ENCODE results near the gene CEP89.
"Not testable (repeated sequence)": the region's sequence is repeated elsewhere in the genome, so short reads cannot be mapped to it uniquely, and the experiment has no call there.

The CEP89 gene

DNA sequence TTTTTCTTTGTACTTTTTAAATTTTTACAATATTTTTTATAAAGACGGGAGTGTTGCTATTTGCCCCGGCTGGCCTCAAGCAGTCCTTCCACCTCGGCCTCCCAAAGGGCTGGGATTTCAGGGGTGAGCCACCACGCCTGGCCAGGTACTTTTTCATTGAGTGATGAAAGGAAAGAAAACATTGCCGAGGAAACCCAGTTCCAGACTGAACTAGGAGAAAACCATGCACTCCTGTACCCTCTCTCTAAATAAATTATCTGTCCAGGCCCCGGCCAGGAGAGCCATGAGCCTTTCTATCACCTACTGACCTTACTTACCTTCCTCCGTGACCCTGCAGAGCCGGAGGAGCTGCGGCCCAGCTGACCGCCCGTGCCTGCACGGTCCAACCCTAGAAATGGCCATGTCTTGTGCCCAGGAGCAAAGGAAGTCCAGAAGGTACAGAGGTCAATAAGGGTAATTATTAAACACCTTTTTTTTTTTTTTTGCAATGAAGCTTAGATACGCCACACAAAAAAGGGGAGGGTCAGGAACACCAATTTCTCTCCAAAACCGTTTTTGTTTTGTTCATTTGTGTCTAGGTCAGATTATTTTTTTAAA lies 102.3 kb downstream of the CEP89 start, which contains the start of gene SLC7A9:
SLC7A9 (minus strand) TSS at position 399 of the 597 bp plus-strand sequence. CDS start 1,233 bp downstream, outside the sequence.
- no peak for DNase-seq
- ATAC-seq, result no peak

DNA sequence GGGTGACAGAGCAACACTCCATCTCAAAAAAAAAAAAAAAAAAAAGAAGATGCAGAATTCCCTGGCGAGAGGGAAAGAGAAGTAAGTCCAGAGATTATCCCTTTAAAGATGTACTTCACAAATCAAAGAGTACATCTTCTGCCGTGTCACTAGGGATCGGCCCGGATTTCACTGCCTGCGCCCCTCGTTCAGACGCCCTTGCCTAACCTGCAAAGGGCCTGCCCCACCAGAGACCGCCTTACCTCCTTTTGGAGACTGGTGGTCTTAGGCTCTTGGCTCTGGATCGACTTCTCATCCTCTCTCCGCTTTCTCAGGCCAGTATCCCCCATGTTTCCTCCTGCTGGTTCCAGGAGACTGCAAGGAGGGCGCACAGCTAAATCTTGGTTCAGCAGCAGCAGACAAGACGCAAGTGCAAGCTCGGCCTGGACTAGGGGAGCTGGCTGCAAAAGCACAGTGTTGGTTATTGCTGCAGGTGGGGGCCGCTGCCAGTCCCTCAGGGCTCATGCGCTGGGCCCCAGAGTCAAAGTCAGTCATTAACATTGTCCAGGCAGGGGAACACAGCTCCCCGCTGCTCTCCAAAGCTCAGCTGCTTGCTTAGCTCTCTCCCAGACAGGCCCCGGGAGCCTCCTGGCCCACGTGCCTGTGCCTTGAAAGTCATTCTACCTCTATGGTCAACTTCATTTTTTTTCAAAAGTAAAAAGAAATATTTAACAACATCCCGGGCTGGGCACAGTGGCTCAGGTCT lies 103.4 kb downstream of the CEP89 start:
- no peak for DNase-seq
- no peak for ATAC-seq

DNA sequence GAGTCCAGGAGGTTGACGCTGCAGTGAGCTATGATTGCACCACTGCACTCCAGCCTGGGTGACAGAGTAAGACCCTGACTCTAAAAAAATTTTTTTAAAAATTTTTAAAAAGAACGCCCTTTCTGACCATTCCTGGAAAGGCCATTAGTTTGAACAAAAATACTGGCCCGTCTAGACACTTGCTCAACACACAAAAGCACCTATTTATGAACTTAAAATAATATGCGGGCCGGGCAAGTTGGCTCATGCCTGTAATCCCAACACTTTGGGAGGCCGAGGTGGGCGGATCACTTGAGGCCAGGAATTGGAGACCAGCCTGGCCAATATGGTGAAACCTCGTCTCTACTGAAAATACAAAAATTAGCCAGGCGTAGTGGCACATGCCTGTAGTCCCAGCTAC lies 104.3 kb downstream of the CEP89 start:
- not testable (repeated sequence) for DNase-seq, ATAC-seq

DNA sequence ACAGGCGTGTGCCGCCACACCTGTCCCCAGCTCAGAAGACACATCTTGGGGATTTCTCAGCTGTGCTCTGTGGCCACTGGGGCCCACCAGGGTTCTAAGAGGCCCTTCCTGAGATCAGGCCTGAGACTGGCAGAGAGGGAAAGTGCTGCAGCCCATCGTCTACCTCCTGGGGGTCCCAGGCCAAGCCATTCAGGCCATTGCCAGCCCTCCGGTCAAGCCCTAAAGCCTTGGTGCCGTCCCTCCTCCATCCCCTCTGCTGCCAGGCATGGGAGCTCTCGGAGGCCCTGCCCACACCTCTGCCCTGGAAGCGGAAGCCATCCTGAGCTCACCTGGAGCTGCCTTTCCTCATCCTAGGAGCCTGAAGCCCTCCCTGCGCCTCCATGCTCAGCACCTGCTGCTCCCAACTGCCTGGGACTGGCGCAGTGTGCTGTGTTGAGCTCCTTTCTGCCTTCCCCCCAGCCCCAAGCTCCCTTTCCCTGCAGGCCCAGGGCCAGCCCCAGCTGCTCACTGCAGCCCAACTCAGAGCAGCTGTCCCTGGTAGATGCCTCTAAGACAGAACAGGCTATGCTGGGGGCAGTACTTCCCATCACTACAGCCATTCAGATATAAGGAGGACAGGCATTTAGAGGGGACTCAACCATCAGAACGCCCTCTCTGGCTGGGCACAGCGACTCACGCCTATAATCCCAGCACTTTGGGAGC lies 105.0 kb downstream of the CEP89 start:
- no peak for DNase-seq
- ATAC-seq, result no peak

DNA sequence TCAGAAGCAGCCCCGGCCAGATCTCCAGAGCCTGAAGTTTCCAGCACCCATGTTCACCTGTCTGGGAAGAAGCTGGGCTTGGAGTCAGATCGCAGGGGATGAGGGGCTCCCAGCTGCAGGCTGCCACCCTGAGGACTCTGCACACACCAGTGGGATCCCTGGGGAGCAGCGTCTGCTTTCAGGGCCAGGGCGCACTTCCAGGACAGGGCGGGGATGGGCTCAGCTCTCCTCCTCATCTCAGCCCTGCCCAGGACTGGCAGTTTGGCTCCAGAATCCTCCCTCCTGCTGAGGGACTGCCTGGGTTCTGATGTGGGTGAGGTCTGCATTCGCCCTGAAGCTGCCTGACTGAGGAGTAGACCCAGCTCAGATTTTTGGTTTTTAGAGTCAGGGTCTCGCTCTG lies 105.7 kb downstream of the CEP89 start:
- ATAC-seq, result no peak

DNA sequence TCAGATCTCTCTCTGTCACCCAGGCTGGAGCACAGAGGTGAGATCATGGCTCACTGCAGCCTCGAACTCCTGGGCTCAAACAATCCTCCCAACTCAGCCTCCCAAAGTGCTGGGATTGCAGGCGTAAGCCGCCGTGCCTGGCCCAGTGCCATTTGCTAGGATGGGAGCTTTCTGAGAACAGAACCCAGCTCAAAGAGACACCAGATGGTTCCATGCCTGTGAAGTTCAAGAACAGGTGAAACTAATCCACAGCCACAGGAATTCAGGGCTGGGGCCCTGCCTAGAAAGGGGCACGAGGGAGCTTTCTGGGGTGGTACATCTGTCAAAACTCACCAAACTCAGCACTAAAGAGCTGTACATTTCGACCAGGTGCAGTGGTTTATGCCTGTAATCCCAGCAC lies 106.4 kb downstream of the CEP89 start:
- no peak for ATAC-seq
- no peak for DNase-seq

More for the DNA sequence above, 105.7 kb downstream of the CEP89 start:
- no peak for DNase-seq

DNA sequence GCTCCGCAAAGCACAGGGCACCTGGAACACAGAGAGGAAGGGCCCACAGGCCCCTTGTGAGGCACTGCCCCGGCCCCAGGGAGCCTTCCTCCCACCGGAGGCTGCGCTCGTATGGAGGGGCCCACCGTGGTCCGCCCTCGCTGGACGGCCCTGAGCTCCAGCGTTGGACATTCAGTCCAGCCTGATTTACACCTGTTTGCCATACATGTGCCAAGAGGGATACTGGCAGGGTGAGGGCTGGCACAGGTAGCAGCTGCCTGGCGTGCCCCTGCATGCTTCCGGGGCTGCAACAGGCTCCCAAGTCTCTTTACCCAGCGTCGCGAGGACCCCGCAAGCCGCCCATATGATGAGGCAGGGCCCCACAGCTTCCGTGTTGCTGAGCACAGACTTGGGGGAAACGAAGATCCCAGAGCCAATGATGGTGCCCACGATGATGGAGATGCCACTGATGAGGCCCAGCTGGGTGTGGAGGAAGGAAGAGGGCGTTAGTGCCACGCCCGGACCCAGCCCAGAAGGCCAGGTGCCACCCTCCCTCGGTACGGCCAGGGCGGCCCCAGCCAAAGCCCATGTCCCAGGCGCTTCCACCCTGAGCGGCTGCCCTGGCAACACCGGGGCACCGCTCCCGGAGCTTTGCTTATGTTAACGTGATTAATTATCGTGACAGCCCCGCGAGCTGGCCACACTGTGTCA lies 107.3 kb downstream of the CEP89 start:
- ATAC-seq (peak; percentile 10), DNase-seq (no peak)

DNA sequence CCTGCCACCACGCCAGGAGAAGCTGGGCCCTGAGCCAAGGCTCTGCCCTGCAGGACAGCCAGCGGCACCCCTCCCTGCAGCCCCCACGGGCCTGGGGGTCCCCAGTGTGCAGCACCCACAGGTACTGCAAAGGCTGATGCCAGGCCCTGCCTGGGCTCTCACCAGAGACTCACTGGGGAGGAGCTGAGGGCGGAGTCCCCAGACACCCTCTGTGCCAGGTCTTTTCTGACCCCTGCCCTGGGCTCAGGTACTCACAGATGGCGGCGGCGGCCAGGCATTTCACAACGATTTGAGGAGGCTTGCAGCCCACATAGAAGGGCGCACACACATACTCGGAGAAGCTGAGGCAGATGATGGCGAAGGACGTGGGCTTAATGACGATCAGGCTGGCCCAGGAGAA lies 107.9 kb downstream of the CEP89 start:
- DNase-seq (no peak), ATAC-seq (no peak)

DNA sequence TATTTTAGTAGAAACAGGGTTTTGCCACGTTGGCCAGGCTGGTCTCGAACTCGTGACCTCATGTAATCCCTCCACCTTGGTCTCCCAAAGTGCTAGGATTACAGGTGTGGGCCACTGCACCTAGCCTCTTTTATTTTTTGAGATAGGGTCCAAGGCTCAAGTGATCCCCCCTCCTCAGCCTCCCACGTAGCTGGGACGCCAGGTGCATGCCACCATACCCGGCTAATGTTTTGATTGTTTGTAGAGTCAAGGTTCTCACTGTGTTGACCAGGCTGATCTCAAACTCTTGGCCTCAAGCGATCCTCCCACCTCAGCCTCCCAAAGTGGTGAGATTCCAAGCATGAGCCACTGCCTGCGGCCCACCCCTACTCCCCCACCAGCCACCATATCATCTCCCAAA lies 108.5 kb downstream of the CEP89 start:
- ATAC-seq, result no peak
- no peak for DNase-seq

DNA sequence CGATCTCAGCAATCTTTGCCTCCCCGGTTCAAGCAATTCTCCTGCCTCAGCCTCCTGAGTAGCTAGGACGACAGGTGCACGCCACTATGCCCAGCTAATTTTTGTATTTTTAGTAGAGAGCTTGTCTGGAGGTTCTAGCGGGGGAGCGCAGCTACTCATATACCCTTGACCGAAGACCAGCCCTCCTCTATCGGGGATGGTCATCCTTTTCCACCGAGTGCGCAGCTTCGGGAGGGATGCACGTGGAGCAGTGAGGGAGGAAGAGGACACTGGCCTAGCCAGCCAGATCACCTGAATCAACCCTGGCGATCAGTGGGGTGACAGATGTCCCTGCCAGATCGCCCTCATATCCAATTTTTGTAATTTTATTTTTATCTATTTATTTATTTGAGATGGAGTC lies 109.0 kb downstream of the CEP89 start:
- DNase-seq (no peak), ATAC-seq (no peak)

DNA sequence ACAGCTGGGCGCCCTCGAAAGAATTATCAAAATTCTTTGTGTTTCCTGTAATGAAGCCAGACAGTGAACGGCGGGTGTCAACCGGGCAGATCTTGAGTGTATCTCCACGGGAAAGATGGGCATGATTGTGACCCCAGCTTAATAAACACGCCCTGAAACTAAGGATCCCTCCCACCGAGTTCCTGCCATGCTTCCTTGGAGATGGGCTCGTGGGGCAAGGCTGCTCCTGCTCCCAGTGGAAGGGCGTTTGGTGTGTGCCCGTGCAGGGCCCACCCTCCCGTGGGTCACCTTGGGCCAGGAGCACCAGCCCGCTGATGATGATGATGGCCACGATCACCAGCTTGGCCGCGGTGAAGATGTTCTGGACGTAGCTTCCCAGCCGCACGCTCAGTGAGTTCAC lies 109.6 kb downstream of the CEP89 start:
- DNase-seq (no peak), ATAC-seq (no peak)

DNA sequence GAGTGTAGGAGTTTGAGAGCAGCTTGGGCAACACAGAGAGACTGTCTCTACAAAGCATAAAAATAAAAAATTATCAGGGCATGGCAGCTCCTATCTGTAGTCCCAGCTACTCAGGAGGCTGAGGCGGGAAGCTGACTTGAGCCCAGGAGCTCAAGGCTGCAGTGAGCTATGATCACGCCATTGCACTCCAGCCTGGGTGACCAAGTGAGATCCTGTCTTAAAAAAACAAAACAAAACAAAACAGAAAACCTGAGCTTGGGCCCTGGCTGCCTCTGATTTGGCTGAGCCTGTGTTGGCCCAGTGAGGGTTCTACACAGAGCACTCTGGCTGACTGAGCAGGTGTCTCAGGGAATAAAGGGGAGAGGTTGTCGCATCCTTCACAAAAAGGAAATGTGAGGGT lies 110.2 kb downstream of the CEP89 start:
- ATAC-seq (no peak), DNase-seq (no peak)

DNA sequence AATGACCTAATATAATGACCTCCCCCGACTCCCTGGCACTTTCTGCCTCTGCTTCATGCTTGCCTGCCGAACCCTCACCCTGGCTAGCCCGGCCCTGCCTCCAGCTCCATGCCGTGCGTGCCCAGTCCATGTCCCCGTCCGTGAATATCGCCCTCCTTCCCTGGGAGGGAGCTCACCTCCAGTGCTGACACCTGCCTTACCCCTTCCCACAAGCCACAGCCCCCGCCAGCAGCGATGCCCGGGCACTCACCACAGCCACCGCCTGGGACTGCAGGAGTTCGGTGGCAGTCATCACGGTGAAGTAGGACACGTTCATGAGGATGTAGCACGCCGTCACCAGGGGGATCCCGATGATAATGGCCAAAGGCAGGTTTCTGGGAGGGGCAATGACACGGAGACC lies 112.2 kb downstream of the CEP89 start:
- ATAC-seq (no peak), DNase-seq (no peak)

DNA sequence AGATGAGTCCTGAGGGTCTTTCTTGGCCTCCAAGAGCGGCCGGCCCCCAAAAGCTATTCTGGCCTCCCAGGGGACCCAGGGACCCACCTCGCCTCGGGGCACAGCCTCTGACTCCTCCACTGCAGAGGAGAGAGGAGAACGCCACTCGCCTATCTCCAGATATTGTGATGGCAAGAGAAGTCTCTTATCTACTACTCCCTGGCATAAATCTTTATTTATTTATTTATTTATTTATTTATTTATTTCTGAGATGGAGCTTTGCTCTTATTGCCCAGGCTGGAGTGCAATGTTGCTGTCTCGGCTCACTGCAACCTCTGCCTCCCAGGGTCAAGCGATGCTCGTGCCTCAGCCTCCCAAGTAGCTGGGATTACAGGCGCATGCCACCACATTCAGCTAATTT lies 113.2 kb downstream of the CEP89 start:
- ATAC-seq (no peak), DNase-seq (no peak)

DNA sequence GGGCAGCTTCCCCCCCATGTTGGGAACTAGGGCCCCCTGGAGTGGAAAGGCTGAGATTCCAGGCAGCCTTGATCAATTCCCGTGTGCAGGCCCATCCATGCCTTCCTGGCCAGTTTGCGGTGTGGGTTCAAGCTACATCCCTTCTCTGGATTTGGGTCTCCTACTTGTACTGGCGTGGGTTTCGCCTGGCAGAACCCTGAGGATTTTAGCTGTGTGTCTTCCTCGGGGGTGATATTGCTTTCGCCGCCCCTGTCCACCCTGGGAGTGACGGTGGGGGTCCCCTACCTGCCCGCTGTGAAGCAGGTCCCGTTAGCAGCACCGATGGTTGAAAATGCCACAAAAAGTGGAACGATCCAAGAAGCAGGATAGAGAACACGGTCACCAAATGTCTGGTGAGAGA lies 113.6 kb downstream of the CEP89 start:
- ATAC-seq, result no peak

DNA sequence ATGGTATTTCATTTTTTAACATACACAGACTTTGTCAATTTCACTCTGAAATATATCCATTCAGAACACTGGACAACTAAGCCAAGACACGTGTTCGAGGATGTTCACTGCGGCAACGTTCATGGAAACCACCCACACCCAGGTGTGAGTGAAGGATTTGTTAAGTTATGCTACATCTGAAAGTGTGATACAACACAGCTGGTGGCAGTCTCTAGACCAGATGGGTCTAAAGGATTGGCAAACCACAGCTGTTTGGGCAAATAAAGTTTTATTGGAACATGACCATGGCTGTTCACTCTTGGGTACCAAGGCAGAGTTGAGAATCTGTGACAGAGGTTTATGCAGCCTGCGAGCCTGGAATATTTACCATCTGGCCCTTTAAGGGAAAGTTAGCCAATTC lies 114.2 kb downstream of the CEP89 start:
- DNase-seq (no peak), ATAC-seq (no peak)

More for the DNA sequence above, 113.6 kb downstream of the CEP89 start:
- DNase-seq, result no peak

DNA sequence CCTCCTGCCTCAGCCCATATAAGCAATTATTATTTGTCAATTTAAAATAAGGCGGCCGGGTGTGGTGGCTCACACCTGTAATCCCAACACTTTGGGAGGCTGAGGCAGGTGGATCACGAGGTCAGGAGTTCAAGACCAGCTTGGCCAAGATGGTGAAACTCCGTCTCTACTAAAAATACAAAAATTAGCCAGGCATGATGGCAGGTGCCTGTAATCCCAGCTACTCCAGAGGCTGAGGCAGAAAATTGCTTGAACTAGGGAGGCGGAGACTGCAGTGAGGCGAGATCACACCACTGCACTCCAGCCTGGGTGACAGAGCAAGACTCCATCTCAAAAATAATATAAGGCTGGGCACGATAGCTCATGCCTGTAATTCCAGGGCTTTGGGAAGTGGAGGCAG lies 114.9 kb downstream of the CEP89 start:
- not testable (repeated sequence) for DNase-seq, ATAC-seq

DNA sequence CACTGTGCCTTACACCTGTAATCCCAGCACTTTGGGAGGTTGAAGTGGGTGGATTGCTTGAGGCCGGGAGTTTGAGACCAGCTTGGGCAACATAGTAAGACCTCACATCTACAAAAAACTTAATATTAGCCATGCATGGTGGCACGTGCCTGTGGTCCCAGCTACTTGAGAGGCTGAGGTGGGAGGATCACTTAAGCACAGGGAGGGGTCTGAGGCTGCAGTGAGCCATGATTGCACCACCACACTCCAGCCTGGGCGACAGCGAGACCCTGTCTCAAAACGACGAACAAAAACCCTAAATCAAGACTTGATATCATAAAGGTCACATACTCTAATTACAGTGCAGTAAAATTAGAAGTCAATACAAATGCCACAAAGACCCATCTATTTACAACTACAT lies 119.5 kb downstream of the CEP89 start:
- DNase-seq (no peak), ATAC-seq (no peak)

DNA sequence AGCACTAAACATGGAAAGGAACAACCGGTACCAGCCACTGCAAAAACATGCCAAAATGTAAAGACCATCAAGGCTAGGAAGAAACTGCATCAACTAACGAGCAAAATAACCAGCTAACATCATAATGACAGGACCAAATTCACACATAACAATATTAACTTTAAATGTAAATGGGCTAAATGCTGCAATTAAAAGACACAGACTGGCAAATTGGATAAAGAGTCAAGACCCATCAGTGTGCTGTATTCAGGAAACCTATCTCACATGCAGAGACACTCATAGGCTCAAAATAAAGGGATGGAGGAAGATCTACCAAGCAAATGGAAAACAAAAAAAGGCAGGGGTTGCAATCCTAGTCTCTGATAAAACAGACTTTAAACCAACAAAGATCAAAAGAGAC lies 123.7 kb downstream of the CEP89 start:
- DNase-seq, ATAC-seq: not testable (repeated sequence)

DNA sequence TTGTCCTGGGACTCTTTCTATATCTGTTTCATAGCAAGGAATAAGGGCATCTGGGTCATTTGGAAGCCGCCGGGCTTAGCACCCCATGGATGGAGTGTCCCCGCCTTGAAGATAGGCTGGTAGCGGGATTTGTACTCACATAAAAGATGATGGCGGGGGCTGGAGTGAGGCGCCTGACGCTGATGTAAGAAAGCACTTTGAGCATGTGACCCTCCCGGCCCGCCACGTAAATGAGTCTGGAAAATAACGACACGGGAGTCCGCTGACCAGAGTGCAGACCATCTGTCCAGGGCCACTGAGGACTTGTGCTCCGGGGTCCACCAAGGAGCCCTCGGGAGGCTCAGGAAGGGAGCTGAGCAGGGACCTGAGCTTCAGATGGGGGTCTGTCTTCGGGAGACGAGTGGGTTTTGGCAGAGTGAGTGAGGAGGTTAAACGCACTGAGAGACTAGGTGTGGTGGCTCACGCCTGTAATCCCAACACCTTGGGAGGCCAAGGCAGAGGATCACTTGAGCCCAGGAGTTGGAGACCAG lies 128.0 kb downstream of the CEP89 start:
- DNase-seq, result no peak
- no peak for ATAC-seq

DNA sequence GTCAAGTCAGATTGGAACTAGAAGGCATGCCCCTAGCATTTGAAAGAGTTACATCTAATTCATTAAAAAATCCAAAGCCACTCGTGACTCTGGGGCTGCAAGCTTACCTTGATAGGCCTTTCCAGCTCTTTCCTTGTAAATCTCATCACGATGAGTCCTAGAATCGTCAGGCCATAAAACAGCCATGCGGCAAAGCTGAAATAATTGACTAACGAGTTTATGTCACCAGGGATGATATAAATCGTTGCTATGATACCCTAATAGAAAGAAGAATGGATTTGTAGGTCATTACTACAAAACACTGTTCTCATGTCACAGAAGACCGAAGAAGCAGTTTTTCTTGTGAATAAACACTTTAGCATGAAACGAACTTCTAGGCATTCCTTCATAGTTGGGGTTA lies 129.7 kb downstream of the CEP89 start:
- no peak for ATAC-seq

DNA sequence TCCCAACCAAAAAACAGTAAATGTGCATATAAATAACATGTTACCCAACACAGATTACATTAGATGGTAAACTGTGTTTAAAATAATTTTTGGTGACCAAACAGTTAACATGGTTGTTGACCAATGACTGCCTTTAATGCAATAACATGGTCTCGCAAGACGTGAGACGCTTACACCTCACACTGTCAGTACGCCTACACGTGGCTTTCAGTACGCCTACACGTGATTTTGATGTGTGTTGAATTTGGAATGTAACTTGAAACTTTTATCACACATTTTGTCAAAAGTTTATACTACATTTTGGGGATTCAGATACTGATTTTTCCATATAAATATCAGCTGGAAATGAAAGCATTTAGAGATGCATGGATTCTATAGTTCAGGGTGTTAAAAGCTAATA lies 134.2 kb downstream of the CEP89 start:
- ATAC-seq (no peak), DNase-seq (no peak)

More for the DNA sequence above, 129.7 kb downstream of the CEP89 start:
- no peak for DNase-seq

All from stimulated activated naive CD8-positive, alpha-beta T cell treated with anti-CD3 and anti-CD28 coated beads, Interleukin-15, Interleukin-2, amounts not matched to agents 100 U/mL and 50 U/mL, for 24 hours (primary cell).